ENCODE data around the gene FAM193B. TPM values are rescaled to one million over a fixed set of nuclear protein-coding genes. Genes with fewer than 3 reads are reported as not detected.

The FAM193B gene
- total RNA-seq, 1 donor from 2014 or later: 79.1 TPM

GRCh38 chr5:177472460-177473442, 81.6 kb downstream of the FAM193B start:
- Mint-ChIP-seq H3K4me1 (ENCODE audit: low read depth) (peaks cover 76% of the 10 kb centered on the region), H3K9me3 (ENCODE audit: low read depth) (no peaks in the 10 kb centered on the region), H3K27me3 (ENCODE audit: low read depth) (no peaks in the 10 kb centered on the region), H3K27ac (ENCODE audit: unreplicated experiment) (peak overlapping the region; percentile 79), H3K4me3 (ENCODE audit: unreplicated experiment) (peak overlapping the region; percentile 77), H3K36me3 (ENCODE audit: low read depth) (peaks cover 8% of the 10 kb centered on the region)
- TF ChIP-seq CTCF (IDR thresholded peaks at IDR 0.05): no peak
- DNase-seq (ENCODE audit: low spot score): no peak

GRCh38 chr5:177471610-177472356, 82.6 kb downstream of the FAM193B start:
- Mint-ChIP-seq H3K36me3 (ENCODE audit: low read depth) (peaks cover 15% of the 10 kb centered on the region), H3K4me3 (ENCODE audit: unreplicated experiment) (peak overlapping the region; percentile 77), H3K27ac (ENCODE audit: unreplicated experiment) (peak overlapping the region; percentile 79), H3K4me1 (ENCODE audit: low read depth) (peaks cover 70% of the 10 kb centered on the region), H3K27me3 (ENCODE audit: low read depth) (no peaks in the 10 kb centered on the region), H3K9me3 (ENCODE audit: low read depth) (no peaks in the 10 kb centered on the region)
- DNase-seq (ENCODE audit: low spot score): no peak
- TF ChIP-seq CTCF (IDR thresholded peaks at IDR 0.05): no peak

GRCh38 chr5:177470759-177471536, 83.4 kb downstream of the FAM193B start:
- no peak for DNase-seq (ENCODE audit: low spot score)
- TF ChIP-seq CTCF (IDR thresholded peaks at IDR 0.05): no peak
- Mint-ChIP-seq H3K9me3 (ENCODE audit: low read depth) (peaks cover under 1% of the 10 kb centered on the region), H3K27ac (ENCODE audit: unreplicated experiment) (peak overlapping the region; percentile 79), H3K36me3 (ENCODE audit: low read depth) (peaks cover 19% of the 10 kb centered on the region), H3K4me3 (ENCODE audit: unreplicated experiment) (peak overlapping the region; percentile 77), H3K27me3 (ENCODE audit: low read depth) (no peaks in the 10 kb centered on the region), H3K4me1 (ENCODE audit: low read depth) (peaks cover 63% of the 10 kb centered on the region)

Other genes starting within 250 kb of the FAM193B start
- gene MXD3, start 242.7 kb downstream of the FAM193B start, total RNA-seq: 6.5 to 9.4 TPM (median 8.4 TPM) in 3 replicates
- 76.6 to 128 TPM (median 83.4 TPM) in 3 replicates for gene LMAN2, start 202.9 kb downstream of the FAM193B start, total RNA-seq
- gene RGS14, start 196.6 kb downstream of the FAM193B start, total RNA-seq: 6.8 to 11.6 TPM (median 10.1 TPM) in 3 replicates
- not detected in 3 replicates for gene SLC34A1, start 170.1 kb downstream of the FAM193B start, total RNA-seq
- gene PFN3, start 153.9 kb downstream of the FAM193B start, total RNA-seq: not detected in 3 replicates
- gene F12, start 145.0 kb downstream of the FAM193B start, total RNA-seq: 0.99 to 2.1 TPM (median 1.8 TPM) in 3 replicates
- gene GRK6, start 127.9 kb downstream of the FAM193B start, total RNA-seq: 19.9 to 26.3 TPM (median 23.8 TPM) in 3 replicates
- gene PRR7, start 107.7 kb downstream of the FAM193B start, total RNA-seq: 4.8 to 5.5 TPM (median 5.3 TPM) in 3 replicates
- gene DBN1, start 80.9 kb downstream of the FAM193B start, total RNA-seq: 207 to 277 TPM (median 274 TPM) in 3 replicates
- 563 to 633 TPM (median 613 TPM) in 3 replicates for gene PDLIM7, start 57.0 kb downstream of the FAM193B start, total RNA-seq
- gene DOK3, start 44.7 kb downstream of the FAM193B start, total RNA-seq: 4.7 to 7.7 TPM (median 7.5 TPM) in 3 replicates
- gene DDX41, start 37.6 kb downstream of the FAM193B start, total RNA-seq: 77.2 to 79.0 TPM (median 78.6 TPM) in 3 replicates
- gene TMED9, start 37.6 kb upstream of the FAM193B start, total RNA-seq: 290 to 299 TPM (median 293 TPM) in 3 replicates
- gene B4GALT7, start 45.6 kb upstream of the FAM193B start, total RNA-seq: 41.4 to 54.4 TPM (median 43.9 TPM) in 3 replicates
- 0.17 to 0.69 TPM in 2 of 3 replicates, not detected in the other for gene FAM153A, start 228.3 kb upstream of the FAM193B start, total RNA-seq